Esophagus squamous epithelium (tissue), 4 donors: Measurements from ENCODE around the gene MATN1.

Experiments used
- POLR2A ChIP-seq, 4 donors: fragments of 450-650 bp; IDR thresholded peaks; one replicate each; pipeline ENCODE4 v1.6.1; 2017; ENCODE audit warnings: antibody characterized with exemption in 4 of 4, mild to moderate bottlenecking in 4 of 4, moderate library complexity in 3 of 4
- TF ChIP-seq, protein P1 (sequence below), 6 experiments: fragments of 450-650 bp in 4 of 6; fragments of 200-600 bp in 2 of 6; sonication (generic) in 2 of 6; IDR thresholded peaks; one replicate each; pipeline ENCODE4 v1.5.1; 2016 to 2019; ENCODE audit warnings: antibody characterized with exemption in 6 of 6, mild to moderate bottlenecking in 4 of 6, moderate library complexity in 4 of 6

DNA sequence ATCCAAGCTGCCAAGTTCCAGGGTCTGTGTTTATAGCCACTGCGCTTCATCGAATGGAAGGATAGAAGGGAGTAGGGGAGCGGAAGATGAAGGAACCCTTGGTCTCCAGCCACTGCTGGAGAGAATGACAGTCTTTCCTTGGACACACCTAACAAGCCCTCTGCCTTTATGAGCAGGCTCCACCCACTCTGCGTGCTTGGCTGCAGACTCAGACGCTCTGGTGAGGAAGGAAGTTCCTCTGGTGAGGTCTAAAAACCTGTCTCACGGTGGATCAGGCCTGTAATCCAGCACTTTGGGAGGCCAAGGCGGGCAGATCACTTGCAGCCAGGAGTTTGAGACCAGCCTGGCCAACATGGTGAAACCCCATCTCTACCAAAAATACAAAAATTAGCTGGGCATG lies 55.4 kb downstream of the MATN1 start:
- TF ChIP-seq, protein P1, sequence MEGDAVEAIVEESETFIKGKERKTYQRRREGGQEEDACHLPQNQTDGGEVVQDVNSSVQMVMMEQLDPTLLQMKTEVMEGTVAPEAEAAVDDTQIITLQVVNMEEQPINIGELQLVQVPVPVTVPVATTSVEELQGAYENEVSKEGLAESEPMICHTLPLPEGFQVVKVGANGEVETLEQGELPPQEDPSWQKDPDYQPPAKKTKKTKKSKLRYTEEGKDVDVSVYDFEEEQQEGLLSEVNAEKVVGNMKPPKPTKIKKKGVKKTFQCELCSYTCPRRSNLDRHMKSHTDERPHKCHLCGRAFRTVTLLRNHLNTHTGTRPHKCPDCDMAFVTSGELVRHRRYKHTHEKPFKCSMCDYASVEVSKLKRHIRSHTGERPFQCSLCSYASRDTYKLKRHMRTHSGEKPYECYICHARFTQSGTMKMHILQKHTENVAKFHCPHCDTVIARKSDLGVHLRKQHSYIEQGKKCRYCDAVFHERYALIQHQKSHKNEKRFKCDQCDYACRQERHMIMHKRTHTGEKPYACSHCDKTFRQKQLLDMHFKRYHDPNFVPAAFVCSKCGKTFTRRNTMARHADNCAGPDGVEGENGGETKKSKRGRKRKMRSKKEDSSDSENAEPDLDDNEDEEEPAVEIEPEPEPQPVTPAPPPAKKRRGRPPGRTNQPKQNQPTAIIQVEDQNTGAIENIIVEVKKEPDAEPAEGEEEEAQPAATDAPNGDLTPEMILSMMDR (IDR thresholded peaks at IDR 0.05), result no peak
- TF ChIP-seq POLR2A (IDR thresholded peaks at IDR 0.05), result no peak
